BE2C (cell line): ENCODE data around the gene PDLIM3.

Source experiments
- DNase-seq: peaks from one replicate; pipeline ENCODE4 v3.0.0-alpha.2; 2020
- H3K27me3 ChIP-seq: fragments of 250-450 bp; sonication (Bioruptor Pico); 2 replicates; pipeline ENCODE4 v1.5.1; 2020; ENCODE audit warnings: mild to moderate bottlenecking
- H3K36me3 ChIP-seq: fragments of 250-450 bp; sonication (Bioruptor Pico); 2 replicates; pipeline ENCODE4 v1.5.1; 2020; ENCODE audit warnings: mild to moderate bottlenecking
- H3K4me1 ChIP-seq: fragments of 250-450 bp; sonication (Bioruptor Pico); 2 replicates; pipeline ENCODE4 v1.5.1; 2020
- H3K4me3 ChIP-seq: 2 replicates; pipeline ENCODE4 v1.5.1; 2011; ENCODE audit warnings: low read depth, low read length
- H3K9me3 ChIP-seq: fragments of 250-450 bp; sonication (Bioruptor Pico); 2 replicates; pipeline ENCODE4 v1.5.1; 2020
- CTCF ChIP-seq: IDR thresholded peaks from 2 replicates; pipeline ENCODE4 v1.5.1; 2012; ENCODE audit warnings: mild to moderate bottlenecking, low read depth, low read length

Gene PDLIM3

GRCh38 chr4:185548587-185548986 is 13.3 kb upstream of the PDLIM3 start:
- no peak for TF ChIP-seq CTCF
- DNase-seq, result no peak
- no peaks in the 10 kb centered on the region for H3K4me1 ChIP-seq
- H3K27me3 ChIP-seq, result no peaks in the 10 kb centered on the region
- no peak overlapping the region for H3K4me3 ChIP-seq
- H3K9me3 ChIP-seq, result no peaks in the 10 kb centered on the region
- H3K36me3 ChIP-seq, result no peaks in the 10 kb centered on the region

- no peaks in the 10 kb centered on the region for H3K9me3 ChIP-seq
- no peak overlapping the region for H3K4me3 ChIP-seq
- no peaks in the 10 kb centered on the region for H3K27me3 ChIP-seq
- no peaks in the 10 kb centered on the region for H3K36me3 ChIP-seq
- H3K4me1 ChIP-seq, result no peaks in the 10 kb centered on the region
- TF ChIP-seq CTCF, result no peak
- no peak for DNase-seq
Observed at GRCh38 chr4:185546335-185546734, 11.0 kb upstream of the PDLIM3 start.

GRCh38 chr4:185542626-185543315 is 7.5 kb upstream of the PDLIM3 start:
- Histone ChIP-seq H3K9me3 (no peaks in the 10 kb centered on the region), H3K4me3 (no peak overlapping the region), H3K4me1 (no peaks in the 10 kb centered on the region), H3K27me3 (no peaks in the 10 kb centered on the region), H3K36me3 (no peaks in the 10 kb centered on the region)
- TF ChIP-seq CTCF, result no peak
- no peak for DNase-seq

- H3K9me3 ChIP-seq, result no peaks in the 10 kb centered on the region
- DNase-seq, result no peak
- H3K4me3 ChIP-seq, result no peak overlapping the region
- no peaks in the 10 kb centered on the region for H3K4me1 ChIP-seq
- TF ChIP-seq CTCF, result no peak
- H3K36me3 ChIP-seq, result no peaks in the 10 kb centered on the region
- no peaks in the 10 kb centered on the region for H3K27me3 ChIP-seq
Observed at GRCh38 chr4:185541251-185541727, 6.0 kb upstream of the PDLIM3 start.

GRCh38 chr4:185540487-185541120 is 5.3 kb upstream of the PDLIM3 start:
- TF ChIP-seq CTCF, result no peak
- DNase-seq, result no peak
- Histone ChIP-seq H3K27me3 (no peaks in the 10 kb centered on the region), H3K4me3 (no peak overlapping the region), H3K36me3 (no peaks in the 10 kb centered on the region), H3K4me1 (peaks cover 3% of the 10 kb centered on the region; the same call in 1 of the 2 replicates), H3K9me3 (no peaks in the 10 kb centered on the region)

GRCh38 chr4:185540040-185540439 is 4.7 kb upstream of the PDLIM3 start:
- no peaks in the 10 kb centered on the region for H3K27me3 ChIP-seq
- H3K4me1 ChIP-seq, result peaks cover 3% of the 10 kb centered on the region; the same call in 1 of the 2 replicates
- no peaks in the 10 kb centered on the region for H3K36me3 ChIP-seq
- H3K9me3 ChIP-seq, result no peaks in the 10 kb centered on the region
- TF ChIP-seq CTCF, result no peak
- no peak for DNase-seq
- H3K4me3 ChIP-seq, result no peak overlapping the region
